Stimulated activated CD4-positive, alpha-beta T cell treated with anti-CD3 and anti-CD28 coated beads, TNF-alpha, amount 100 ng/mL, for 48 hours (primary cell): ENCODE data around the gene IGF1R.

Experiments
- DNase-seq, 3 donors: peaks; one replicate each; pipeline ENCODE4 v3.0.0-alpha.2; 2020; ENCODE audit warnings: low read depth in 3 of 3

IGF1R gene

DNA sequence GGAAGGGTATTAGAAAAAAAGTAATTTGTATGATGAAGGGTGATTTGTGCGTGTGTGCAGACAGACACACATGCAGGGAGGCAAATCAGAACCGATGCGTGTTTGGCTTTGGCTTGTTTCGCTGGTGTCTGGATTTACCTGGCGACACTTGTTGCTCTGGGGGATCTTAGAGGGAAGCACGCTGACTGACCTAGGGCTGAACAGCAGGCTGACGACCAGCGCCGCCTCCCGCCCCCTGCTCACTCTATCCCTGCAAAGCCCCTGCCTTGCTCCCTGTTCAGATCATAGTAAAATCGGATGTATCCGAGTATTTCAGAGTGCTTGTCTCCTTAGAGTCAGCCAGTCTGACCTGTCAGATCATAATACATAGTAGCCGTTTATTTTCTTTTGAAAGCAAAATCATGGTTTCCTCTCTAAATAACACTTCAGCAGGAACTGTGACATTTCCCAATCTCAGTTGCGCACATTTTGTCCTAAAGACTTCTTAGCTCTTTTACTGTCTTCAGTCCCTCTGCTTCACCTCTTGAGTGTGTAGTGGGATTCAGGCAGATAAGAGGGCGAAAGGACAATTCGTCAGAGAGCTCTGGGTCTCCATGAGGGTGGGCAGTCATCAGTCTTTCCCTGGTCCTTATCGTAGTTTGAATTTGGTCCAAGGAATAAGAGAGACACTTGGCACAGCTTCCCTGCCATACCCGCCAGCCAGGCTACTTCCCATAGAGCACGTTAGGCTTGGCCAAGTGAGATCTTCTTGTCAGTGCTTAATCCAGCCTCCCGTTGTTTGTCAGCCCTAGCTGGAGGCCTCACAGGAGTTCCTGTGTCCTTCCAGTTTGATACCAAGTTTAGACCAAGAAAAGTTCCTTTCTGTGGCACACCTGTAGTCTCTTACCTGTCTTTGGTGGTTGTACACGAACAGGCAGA, 261.9 kb downstream of the IGF1R start:
- no peak for DNase-seq

- DNase-seq, result no peak
Measured at GRCh38 chr15:98914626-98915025, 266.3 kb downstream of the IGF1R start.

DNA sequence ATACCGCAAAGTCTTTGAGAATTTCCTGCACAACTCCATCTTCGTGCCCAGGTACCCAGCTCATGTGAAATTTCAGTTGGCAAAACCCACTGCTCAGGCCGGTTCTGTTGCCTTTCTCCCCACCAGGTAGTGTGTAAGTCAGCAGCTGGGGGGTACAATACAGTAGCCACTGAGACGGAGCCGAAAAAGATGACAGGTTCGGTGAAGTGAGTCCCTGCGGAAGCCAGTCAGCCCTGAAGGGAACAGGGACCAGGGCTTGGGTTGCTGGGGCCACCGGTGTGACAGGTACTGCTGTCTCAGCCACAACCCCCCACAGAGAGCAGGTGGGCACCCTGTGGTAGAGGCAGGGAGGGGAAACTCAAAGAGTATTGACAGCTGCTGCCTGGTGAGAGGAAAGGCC, 268.5 kb downstream of the IGF1R start:
- DNase-seq, result no peak

DNA sequence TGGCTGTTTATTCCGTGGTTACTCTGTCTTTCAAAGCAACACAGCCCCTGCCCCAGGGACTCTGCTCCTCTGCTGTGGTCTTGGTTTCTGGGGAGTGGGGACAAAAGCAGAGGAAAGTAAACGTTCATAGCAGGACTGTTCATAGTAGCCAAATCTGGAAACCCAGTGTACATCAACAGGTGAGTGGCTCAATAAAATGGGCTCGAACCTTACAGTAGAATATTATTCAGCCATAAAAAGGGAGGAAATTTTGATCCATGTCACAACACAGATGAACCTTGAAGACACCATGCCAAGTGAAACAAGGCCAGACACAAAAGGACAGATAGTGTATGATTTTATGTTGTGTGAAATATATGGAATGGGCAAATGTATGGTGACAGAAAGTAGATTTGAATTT, 269.1 kb downstream of the IGF1R start:
- DNase-seq, result no peak

GRCh38 chr15:98920091-98920880, 271.9 kb downstream of the IGF1R start:
- no peak for DNase-seq

- no peak for DNase-seq
Measured at GRCh38 chr15:98923171-98923570, 274.8 kb downstream of the IGF1R start.

GRCh38 chr15:98923579-98923978, 275.2 kb downstream of the IGF1R start:
- no peak for DNase-seq

DNA sequence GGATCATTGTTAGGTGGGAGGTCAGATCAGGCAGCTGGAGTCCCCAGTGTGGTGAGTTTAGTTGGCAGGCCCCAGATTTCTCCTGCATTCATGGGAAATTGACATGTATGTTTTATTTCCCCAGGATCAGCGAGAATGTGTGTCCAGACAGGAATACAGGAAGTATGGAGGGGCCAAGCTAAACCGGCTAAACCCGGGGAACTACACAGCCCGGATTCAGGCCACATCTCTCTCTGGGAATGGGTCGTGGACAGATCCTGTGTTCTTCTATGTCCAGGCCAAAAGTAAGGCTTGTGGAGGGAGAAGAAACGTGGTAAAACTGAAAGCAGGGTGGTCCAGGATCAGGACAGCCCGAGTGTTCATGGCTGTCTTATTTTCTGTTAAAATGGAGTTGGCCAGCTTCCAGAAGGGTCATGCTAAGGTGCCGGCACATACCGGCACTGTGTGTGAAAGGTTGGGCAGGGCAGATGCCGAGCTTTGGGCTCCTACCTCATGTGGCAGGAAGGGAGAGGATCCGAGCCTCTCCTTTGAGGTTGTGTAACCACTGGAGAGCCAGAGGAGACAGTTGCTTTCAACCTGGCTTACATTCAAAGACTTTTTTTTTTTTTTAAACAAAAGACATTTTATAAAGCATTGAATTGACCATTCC, 276.2 kb downstream of the IGF1R start:
- DNase-seq, result no peak

GRCh38 chr15:98926236-98926635, 277.9 kb downstream of the IGF1R start:
- no peak for DNase-seq

- no peak for DNase-seq
Measured at GRCh38 chr15:98927022-98927421, 278.7 kb downstream of the IGF1R start.

DNA sequence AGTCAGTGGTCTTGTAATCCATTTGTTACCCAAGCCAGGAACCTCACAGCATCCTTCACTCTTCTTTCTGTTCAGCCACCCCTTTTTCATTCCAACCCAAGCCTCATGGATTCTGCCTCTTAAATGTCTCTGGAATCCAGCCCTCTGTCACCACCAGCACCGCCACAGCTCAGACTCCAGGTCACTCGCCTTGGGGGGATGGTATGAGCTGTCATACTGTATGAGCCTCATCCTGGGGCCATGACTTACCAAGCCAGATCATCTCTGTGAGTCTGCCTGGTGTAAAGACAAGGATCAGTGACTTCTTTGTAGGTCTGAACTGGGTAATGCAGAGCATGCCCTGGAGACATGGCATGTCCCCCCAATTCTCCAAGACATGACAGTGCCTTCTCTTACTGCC, 279.7 kb downstream of the IGF1R start:
- DNase-seq, result no peak

- DNase-seq, result no peak
Measured at GRCh38 chr15:98930576-98930975, 282.2 kb downstream of the IGF1R start.

DNA sequence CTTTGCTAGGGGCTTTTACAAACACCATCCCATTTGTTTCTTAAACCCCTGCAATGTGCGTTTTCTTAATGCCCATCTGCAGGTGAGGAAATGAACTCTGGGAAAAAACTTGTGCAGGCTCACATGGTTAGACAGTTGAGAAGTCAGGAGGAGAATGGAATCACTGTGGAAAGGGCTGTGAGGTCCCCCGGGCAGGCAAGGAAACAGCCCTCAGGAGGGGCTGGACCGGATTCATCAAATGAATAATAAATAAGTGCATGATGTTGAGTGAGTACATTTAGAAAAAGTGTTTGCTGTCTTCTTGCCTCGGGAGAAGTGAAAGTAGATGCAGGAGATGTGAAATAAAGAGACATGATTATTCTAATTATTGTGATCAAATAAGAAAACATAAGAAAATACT, 282.7 kb downstream of the IGF1R start:
- no peak for DNase-seq

GRCh38 chr15:98933406-98933805, 285.1 kb downstream of the IGF1R start:
- no peak for DNase-seq

DNA sequence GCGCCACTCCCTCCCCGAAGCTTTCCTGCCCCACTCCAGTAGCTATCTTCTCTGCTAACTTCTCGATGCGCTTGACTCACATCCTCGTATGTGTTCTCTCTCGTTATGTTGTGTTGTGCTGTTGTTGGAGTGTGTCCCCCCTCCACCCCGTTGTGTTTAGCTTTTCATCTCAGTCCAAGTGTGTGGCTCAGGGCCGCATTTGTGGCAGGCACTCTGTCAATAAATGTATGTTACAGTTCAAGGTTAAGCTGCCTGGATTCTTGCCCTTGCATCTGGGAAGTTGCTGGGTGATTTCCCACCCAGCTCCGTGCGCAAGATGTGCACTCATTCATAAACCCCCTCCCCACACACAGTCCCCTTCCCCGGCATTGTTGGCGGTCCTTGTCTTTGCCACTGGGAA, 287.4 kb downstream of the IGF1R start:
- DNase-seq, result no peak

GRCh38 chr15:98937413-98938104, 289.2 kb downstream of the IGF1R start:
- DNase-seq, result no peak

DNA sequence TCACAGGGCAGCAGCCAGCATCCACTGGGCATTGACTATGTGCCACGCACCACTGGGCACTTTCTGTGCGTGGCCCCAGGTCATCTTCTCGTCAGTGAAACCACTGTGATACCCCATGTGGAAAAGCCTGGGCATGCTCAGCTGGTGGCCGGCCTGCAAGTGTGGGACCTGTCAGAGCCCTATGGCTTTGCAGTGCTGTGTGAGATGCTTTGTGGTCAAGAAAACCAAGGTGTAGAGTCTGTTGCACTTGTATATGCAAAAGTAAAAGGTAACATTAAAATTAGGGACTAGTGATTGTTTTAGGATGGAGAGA, 289.7 kb downstream of the IGF1R start:
- no peak for DNase-seq

DNA sequence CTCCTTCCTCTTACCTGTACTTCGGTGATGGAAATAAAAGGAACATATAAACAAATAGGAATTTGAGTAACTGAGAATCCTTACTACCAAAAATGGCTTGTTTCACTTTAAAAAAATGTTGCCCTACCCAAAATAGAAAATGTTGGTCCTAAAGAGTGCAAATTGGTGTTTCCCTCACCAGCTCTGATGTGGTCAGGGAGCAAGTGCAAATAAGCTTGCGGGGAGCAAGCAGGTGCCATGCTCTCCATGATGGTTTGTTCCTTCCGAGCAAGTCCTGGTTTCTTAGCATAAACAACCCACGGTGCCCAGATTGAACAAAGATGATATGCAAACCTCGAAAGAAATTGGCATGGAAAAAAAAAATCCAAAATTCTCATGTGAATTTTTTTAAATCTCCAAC, 290.5 kb downstream of the IGF1R start:
- DNase-seq, result no peak

GRCh38 chr15:98939311-98940080, 291.2 kb downstream of the IGF1R start:
- no peak for DNase-seq

DNA sequence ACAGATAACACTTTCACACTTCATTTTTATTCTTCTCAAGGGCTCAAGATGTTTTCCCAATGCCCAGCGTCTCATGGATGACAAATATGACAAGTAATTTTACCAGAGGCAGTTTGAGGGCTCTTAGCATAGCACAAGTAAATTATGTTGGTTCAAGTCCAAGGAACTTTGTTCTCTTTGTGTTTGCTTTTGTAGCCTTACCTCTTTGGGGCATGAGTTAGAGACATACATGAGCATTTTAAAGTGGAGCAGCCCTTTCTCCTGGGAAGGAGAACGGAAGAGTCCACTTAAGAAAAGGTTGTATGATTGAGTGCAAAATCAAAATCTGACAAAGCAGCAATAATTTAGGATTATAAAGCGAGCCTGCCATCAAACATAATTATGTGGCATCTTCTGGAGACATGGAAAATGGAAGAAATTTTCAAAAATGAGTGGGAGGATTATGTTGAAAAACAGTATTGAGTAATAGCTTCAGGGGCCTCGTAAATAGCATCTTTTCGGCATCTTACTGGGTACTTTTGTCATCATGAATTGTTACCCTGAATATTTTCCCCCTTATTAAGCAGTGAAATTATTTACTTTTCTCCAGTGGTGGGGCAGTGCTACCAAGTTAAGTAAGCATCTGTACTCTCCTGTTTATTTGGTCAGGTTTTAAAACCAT, 293.4 kb downstream of the IGF1R start:
- DNase-seq, result no peak

- no peak for DNase-seq
Measured at GRCh38 chr15:98942431-98942830, 294.1 kb downstream of the IGF1R start.
